CD4-positive, alpha-beta T cell treated with Interleukin-17A for 4 hours (primary cell): ENCODE results near the gene CLTC.
"Not testable (repeated sequence)": the region's sequence is repeated elsewhere in the genome, so short reads cannot be mapped to it uniquely, and the experiment has no call there.

ENCODE experiments used
- DNase-seq: peaks from one replicate; pipeline ENCODE4 v3.0.0-alpha.2; 2020; ENCODE audit warnings: mixed read lengths

CLTC gene

DNA sequence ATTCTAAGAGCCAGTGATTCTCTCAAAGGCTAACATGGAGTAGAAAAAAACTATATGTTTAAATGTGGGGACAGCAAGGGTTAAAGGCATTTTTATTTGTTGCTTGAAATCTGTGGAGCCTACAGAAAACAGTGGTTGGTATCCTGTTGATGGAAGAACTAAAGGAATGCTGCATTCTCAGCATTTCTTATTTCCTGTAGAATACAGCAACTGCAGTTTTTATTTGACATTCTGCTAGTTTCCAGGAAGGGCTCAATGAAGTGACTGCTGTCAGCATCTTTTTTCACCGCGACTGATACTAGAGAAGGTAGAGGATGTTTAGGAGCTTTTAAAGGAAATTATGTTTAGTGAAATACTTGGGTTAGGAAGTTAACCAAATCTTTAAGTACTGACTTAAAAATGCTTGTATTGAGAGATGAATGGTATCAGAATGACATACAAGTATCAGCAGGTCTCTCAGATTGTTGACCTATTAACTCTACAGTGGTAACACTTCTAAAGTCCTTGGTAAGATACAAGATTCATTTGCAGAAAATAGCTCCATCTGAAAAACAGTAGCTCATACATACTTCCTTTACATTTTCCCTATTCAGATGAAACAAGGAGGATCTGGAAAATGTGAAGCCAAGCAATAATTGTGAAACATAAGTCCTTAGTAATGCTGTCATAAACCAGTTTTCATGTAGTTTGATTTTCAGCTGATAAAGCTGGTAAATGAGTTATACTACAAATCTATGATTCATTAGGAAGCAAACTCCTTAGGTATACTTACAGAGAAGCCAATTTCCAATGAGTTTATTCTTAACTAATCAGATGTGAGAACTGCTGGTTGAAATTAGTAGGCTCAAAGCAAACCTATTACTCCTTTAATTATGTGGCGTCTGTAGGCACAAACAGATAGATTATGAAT lies 15.2 kb downstream of the CLTC start:
- DNase-seq, result no peak

DNA sequence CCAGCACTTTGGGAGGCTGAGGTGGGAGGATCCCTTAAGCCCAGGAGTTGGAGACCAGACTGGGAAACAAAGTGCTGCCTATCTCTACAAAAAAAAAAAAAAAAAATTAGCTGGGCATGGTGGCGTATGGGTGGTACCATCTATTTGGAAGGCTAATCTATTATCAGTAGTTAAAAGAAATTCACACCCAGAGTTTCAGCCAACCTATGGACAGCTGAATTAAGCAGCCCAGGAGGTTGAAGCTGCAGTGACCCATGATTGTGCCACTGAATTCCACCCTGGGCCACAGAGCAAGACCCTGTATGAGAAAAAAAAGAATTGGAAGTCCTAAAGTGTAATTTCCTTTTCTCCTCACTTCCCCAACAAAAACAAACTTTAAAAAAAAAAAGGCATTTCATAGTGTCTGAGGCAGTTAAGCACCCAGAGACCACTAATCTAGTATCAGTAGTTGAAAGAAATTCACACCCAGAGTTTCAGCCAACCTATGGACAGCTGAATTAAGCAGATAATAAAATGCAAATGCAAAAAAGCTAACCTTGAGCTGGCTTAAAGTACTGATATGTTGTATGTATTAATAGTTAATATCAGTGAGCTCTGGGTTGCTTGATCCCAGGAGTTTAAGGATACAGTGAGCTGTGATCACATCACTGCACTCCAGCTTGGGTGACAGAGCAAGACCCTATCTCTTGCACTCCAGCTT lies 18.1 kb downstream of the CLTC start:
- DNase-seq, result no peak

DNA sequence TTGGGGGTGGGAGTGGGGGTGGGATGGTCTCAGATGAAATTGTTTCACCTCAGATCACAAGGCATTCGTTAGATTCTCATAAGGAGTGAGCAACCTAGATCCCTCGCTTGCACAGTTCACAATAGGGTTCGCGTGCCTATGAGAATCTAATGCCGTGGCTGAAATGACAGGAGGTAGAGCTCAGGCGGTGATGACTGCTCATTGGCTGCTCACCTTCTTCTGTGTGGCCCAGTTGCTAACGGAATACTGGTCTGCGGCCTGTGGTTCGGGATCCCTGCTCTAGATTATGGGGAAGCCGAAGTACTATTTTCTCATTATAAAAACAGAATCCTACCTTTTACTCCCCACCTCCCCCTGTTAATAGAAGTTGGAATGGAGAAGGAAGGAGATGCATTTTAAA lies 18.9 kb downstream of the CLTC start:
- no peak for DNase-seq

DNA sequence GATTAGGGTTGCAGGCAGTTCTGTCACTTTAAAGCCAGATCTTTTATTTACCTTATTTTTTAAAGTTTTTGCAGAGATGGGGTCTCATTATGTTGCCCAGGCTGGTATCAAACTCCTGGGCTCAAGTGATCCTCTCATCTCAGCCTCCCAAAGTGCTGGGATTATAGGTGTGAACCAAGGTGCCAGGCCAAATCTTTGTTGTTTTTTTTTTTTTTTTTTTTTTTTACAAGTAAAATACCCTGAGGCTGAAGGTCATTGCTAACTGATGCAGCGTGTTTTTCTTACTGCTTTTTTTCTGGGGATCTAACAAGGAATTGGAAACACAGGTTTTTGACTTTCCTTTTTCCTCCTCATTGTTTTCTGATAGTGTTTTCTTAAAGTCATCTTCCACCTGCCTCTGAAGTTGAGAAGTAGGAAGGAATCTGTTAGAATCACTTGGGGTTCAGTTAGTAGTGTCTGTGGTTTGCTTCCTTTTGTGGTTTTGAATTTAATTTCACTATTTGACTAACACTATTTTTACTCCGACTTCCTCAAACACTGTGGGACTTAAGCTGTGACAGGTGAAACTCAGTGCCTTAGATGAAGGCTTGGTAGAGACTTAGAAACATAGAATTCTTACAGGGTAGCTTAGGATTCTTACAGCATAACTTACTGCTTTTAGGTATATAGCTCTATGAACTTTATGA lies 22.2 kb downstream of the CLTC start:
- DNase-seq, result no peak

DNA sequence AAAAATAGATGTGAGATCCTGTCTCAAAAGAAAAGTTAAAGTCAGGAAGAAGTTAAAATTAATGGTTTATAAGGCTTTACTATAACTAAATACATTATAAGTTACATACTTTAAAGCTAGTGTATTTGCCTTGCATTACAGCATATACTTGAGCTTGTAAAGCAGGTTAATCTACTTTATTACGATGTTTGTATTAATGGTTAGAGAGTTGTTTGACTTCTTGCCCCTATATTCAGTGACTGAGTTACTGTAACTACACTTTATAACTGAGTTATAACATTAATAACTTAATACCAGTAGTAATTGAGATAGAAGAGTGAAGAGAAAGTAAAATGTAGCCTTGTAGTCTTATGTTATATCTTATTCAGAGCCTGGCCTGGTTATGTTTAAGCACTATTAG lies 22.9 kb downstream of the CLTC start:
- DNase-seq, result no peak

DNA sequence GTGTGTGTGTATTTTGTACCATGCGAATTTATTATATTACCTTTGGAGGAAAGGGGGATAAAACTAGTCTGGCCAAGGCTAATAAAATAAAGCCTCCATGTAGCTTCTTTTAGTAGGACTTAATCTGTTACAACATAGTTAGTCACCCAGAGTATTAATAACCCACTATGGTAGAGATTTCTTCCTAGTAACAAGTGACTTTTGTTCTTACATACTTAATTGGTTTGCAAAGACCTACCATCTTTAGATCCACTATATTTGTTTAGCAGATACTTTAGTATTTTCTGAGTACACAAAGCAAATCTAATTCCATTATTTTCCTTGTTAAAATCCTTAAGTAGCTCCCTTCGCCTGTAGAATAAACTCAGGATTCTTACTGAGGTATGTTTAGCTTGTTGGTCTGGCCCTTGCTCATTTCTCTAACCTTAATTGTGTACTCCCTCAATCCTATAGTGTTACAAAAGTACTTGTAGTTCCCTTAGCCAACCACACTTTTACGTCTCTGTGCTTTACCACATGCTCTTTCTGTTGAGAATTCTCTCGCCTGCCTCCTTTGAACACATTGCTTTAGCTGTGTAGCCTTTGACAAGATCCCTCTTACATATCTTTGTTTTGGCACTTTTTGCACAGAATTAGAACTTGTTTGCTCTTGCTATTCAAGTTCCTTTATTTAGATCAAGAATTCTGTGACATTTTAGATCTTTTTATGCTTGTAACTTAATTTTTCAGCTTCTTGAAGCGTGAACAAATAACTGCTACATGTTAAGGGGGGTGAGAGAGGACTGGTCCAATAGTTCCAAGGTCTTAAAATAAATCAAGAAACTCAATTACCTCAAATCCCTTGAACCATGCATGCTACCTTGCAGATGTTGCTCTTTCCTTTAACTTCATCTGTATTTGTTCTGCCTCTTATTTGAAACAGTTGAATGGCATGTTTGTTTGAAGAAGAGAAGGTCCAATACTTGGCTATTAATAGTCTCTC lies 23.8 kb downstream of the CLTC start:
- DNase-seq, result no peak

DNA sequence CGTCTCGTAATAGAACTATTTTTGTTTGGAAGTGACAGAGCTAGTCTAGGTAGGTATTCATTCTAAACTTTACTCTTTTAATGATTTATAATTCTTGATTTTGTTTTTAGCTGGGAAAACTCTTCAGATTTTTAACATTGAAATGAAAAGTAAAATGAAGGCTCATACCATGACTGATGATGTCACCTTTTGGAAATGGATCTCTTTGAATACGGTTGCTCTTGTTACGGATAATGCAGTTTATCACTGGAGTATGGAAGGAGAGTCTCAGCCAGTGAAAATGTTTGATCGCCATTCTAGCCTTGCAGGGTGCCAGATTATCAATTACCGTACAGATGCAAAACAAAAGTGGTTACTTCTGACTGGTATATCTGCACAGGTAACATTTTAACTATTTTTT lies 27.6 kb downstream of the CLTC start:
- no peak for DNase-seq

DNA sequence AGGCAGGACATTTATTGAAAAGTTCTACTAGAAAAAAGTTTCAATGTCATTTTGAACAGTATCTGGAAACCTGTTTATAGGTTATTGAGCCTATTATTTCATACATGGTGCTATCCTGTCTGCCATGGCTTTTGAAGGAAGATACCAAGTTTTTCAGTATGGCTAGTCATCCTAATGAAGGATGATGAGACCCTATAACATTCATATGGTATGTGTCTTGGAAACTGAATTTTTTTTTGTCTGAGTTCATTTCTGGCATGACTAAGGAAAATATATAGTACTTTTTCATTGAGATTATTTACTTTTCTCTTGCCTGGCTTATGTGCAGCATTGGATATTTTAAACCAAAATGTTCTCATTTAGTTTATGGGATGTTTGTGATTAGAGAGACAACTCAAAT lies 30.2 kb downstream of the CLTC start:
- DNase-seq, result no peak

DNA sequence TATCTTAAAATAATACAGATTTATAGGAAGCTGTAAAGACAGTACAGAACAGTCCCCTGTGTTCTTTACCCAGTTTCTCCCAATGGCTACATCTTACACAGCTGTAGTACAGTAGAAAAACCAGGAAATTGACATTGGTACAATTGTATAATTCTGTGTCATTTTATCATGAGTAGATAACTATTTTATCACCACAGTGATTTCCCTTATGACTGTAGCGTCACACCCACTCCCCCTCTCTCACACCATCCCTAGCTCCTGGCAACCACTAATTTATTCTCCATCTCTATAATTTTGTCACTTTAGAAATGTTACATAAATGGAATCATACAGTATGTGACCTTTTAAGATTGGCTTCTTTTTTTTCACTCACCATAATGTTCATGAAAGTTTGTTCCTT lies 30.9 kb downstream of the CLTC start:
- DNase-seq, result no peak

DNA sequence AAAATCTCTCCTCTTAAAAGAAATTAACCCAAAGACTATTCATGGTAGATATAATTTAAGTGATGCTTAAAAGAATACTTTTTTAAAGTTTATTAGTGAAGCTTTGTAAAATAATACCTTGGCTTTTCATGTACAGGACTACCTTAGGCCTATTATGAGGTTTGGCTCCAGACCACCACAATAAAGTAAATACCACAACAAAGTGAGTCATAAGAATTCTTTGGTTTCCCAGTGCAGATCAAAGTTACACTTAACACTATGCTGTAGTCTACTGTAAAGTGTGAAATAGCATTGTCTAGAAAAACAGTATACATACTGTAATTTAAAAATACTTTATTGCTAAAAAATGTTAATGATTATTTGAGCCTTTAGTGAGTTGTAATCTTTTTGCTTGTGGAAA lies 31.7 kb downstream of the CLTC start:
- no peak for DNase-seq

DNA sequence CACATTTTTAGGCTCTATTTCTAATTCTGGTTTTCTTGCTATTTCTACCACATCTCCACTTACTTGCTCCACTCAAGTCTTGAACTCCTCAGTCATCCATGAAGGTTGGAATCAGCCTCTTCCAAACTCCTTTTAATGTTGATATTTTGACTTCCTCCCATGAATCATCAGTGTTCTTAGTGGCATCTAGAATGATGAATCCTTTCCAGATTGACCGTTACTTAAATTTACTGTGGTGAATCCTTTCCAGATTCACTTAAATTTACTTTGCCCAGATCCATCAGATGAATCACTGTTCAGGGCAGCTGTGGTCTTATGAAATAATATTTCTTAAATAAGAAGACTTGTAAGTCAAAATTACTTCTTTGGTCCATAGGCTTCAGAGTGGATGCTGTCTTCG lies 32.4 kb downstream of the CLTC start:
- DNase-seq, result no peak

DNA sequence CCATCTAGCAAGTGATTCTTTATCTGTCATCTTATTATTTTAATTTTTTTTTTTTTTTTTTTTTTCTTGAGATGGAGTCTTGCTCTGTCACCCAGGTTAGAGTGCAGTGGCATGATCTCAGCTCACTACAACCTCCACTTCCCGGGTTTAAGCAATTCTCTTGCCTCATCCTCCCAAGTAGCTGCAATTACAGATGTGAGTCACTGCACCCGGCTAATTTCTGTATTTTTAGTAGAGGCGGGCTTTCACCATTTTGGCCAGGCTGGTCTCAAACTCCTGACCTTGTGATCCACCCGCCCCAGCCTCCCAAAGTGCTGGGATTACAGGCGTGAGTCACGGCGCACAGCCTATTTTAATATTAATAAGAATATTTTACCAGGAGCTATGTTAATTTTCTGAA lies 36.9 kb downstream of the CLTC start:
- DNase-seq, result not testable (repeated sequence)

DNA sequence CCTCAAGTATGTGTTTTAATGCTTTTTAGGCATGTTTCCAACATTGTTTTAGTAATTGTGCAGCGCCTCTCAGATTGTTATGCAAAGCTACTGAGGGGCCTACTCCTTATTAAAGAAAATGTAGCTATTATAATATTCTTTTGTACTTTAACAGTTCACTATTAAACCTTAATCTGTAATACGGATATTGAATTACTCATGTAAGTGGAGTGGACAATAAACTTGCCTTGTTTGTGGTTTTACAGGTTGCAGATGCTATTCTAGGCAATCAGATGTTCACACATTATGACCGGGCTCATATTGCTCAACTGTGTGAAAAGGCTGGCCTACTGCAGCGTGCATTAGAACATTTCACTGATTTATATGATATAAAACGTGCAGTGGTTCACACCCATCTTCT lies 46.5 kb downstream of the CLTC start:
- no peak for DNase-seq

DNA sequence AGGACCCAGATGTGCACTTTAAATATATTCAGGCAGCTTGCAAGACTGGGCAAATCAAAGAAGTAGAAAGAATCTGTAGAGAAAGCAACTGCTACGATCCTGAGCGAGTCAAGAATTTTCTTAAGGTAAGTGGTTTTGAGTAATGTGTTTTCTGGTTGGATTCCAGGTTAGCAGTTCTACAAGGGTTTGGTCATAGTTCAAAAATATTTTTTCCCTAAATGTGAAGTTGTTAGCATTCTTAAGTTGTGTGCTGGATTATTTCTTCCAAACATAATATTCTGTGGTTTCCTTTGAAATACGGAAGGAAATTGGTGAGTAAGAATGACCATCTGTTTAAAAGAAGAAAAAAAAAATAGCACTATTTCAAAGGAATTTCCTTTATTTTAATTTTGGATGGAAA lies 49.1 kb downstream of the CLTC start:
- DNase-seq, result no peak

DNA sequence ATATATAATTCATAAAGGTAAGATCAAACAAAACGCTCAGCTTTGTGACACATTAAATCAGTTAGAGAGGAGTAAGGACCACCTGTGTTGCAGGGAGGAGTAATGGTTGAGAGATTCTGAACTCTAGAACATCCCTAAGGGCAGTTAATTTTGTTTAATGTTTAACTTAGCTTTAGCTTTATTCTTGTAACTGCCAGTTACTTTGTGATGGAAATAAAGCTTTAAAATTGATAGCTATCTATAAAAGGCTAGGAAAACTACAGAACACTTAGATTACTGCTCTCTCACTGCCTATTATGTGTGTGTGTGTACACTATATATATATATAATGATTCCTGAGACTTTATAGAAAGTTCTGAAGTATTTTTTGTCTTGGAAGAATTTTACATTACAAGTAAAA lies 49.7 kb downstream of the CLTC start:
- DNase-seq, result no peak

DNA sequence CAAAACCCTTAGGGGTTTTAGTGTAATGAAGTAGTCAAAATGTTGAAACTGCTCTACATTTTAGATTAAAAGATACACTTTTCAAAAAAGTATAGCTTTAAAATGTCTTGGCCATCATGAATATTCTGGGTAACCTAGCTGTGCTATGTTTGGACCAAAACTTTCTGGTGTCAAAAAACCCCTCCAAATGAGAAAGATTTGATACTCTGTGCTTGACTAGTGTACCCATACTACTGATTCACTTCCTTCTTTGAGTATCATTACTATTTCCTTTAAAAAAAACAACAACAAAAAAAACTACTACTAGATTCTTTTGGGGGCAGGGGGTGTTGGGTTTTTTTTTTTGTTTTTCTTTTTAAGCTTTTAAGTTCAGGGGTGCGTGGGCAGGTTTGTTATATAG lies 50.2 kb downstream of the CLTC start:
- no peak for DNase-seq

DNA sequence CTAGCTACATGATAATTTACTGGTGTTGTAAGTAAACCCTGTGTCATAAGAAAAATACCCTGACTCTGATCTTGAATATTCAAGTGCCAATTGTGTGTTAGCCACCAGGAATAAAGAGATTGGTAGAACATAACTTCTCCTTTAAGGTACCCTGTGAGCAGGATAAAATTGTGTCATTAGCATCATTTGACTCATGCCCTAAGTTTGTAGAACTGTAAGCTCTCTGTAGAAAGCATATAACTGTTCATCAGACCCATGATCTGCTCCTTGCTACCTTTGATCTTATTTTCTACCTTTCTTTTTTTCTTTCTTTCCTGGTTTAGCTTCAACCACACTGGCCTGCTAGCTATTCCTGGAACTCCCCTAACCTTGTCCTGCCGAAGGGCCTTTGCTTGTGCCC lies 51.7 kb downstream of the CLTC start:
- no peak for DNase-seq

DNA sequence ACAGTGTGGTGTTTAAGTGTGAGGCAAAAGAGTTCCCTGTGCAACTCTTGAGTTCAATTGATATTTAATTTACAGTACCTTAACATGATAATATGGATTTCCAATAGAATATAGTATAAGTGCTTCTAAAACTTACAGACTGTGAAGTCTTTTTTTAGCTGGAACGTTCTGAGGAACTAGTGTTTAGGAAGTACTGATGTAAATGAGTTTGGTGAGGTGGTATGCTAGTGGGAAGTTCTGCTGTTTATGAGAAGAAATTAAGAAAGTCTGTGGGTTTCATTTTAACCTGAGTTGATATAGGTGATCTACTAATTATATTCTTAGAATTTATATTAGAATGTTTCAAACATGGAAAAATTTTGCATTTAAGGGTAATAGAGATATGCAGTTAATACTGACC lies 55.5 kb downstream of the CLTC start:
- no peak for DNase-seq

DNA sequence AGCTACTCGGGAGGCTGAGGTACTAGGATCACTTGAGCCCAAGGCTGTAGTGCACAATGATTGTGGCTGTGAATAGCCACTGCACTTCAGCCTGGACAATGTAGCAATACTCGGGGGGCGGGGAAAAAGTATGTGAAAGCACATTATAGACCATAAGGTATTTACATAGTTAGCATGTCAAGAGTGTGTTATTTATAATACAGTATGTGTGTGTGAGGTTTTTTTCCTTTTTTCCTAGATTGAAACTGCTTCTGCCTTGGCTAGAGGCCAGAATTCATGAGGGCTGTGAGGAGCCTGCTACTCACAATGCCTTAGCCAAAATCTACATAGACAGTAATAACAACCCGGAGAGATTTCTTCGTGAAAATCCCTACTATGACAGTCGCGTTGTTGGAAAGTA lies 57.0 kb downstream of the CLTC start:
- no peak for DNase-seq

DNA sequence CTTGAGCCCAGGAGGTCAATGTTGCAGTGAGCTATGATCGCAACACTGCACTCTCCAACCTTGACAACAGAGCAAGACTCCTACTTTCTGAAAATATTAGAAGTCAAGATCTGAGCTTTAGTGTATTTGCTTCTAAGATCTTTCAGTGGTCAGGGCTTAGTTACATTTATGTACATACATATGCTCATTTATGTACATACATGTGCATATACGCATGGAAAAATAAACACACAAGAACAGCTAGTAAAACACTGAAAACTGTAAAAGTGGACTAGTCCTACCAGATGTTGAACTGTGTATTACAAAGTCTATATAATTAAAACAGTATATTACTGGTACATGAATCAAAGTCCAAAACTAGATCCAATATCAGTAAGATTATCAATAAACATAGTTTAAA lies 59.2 kb downstream of the CLTC start:
- no peak for DNase-seq

DNA sequence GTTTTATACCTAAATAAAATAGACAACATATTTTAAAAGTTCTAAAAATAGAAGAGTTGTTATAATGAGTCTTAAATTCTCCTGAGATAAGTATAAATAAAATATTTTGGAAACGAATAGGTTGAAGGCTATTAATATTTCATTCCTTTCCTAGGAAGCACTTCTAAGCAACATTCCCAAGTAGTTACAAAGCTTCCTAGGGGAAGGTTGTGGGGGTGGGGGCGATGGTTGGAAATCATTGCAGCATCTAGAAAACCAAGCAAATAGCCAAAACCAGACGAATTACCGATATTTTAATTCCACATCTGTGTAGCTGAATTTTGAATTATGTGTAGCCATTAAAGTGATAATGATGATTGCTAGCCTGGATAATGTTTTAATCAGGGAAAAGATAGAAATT lies 60.6 kb downstream of the CLTC start:
- no peak for DNase-seq

DNA sequence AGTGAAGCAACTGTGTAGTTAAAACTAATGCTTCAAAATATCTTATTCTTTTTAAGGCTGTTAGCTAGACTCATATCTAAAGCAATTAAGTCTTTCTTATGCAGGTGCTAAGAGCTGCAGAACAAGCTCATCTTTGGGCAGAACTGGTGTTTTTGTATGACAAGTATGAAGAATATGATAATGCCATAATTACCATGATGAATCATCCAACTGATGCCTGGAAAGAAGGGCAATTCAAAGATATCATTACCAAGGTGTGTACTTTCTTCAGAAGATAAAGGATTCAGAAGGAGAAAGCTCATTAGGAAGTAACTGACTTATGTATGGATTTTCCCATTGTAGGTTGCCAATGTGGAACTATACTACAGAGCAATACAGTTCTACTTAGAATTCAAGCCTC lies 63.6 kb downstream of the CLTC start:
- DNase-seq, result no peak

DNA sequence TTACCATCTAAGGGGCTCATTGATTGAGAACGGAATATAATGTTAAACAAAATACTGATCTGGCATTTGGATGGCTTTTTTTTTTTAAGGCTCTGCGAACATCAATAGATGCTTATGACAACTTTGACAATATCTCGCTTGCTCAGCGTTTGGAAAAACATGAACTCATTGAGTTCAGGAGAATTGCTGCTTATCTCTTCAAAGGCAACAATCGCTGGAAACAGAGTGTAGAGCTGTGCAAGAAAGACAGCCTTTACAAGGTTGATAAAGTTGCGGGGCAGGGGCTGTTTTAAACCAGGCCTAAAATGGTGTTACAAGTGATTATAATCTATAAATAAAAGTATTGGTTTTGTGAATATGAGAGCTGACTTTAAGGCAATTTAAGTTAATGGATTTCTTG lies 65.3 kb downstream of the CLTC start:
- DNase-seq, result no peak
